SK-N-SH treated with all-trans-retinoic acid at 6 μM for 48 hours (cell line): ENCODE data around the gene UBXN10.

Experiments used
- ATAC-seq: fragments of 200-7000 bp; cut with Tn5 transposase; 3 replicates; pipeline ENCODE4 v1.9.1; 2020; ENCODE audit warnings: mild to moderate bottlenecking, moderate library complexity
- ARNTL ChIP-seq: fragments of 450-650 bp; formaldehyde crosslinking; IDR thresholded peaks from 2 replicates; pipeline ENCODE4 v1.5.0; 2020; ENCODE audit warnings: low read depth, mild to moderate bottlenecking, moderate library complexity, borderline replicate concordance
- BACH2 ChIP-seq: fragments of 250-450 bp; sonication (Bioruptor Pico); IDR thresholded peaks from 2 replicates; pipeline ENCODE4 v1.9.0; 2021; ENCODE audit warnings: mild to moderate bottlenecking, borderline replicate concordance
- CSDC2 ChIP-seq: fragments of 250-450 bp; sonication (Bioruptor Pico); IDR thresholded peaks from 2 replicates; pipeline ENCODE4 v1.5.0; 2020; ENCODE audit warnings: mild to moderate bottlenecking, moderate library complexity
- ESRRG ChIP-seq: fragments of 250-450 bp; sonication (Bioruptor Pico); IDR thresholded peaks from 2 replicates; pipeline ENCODE4 v1.6.1; 2021; ENCODE audit warnings: mild to moderate bottlenecking
- ISL1 ChIP-seq: fragments of 250-450 bp; sonication (Bioruptor Pico); IDR thresholded peaks from 2 replicates; pipeline ENCODE4 v2.1.2; 2022; ENCODE audit warnings: mild to moderate bottlenecking, moderate library complexity
- PPARA ChIP-seq: fragments of 250-450 bp; sonication (Bioruptor Pico); IDR thresholded peaks from 2 replicates; pipeline ENCODE4 v1.5.0; 2020; ENCODE audit warnings: mild to moderate bottlenecking, borderline replicate concordance
- RARB ChIP-seq: fragments of 250-450 bp; sonication (Bioruptor Pico); IDR thresholded peaks from 2 replicates; pipeline ENCODE4 v1.8.0; 2021; ENCODE audit warnings: mild to moderate bottlenecking, moderate library complexity
- TCF4 ChIP-seq: fragments of 250-450 bp; sonication (Bioruptor Pico); IDR thresholded peaks from 2 replicates; pipeline ENCODE4 v1.8.0; 2021; ENCODE audit warnings: mild to moderate bottlenecking, moderate library complexity, borderline replicate concordance
- TOX ChIP-seq: fragments of 250-450 bp; sonication (Bioruptor Pico); IDR thresholded peaks from 2 replicates; pipeline ENCODE4 v1.8.0; 2021; ENCODE audit warnings: mild to moderate bottlenecking, moderate library complexity, borderline replicate concordance
- ZC3H10 ChIP-seq: fragments of 250-450 bp; sonication (Bioruptor Pico); IDR thresholded peaks from 2 replicates; pipeline ENCODE4 v1.5.1; 2021; ENCODE audit warnings: mild to moderate bottlenecking, moderate library complexity
- ZFP3 ChIP-seq: fragments of 250-450 bp; sonication (Bioruptor Pico); IDR thresholded peaks from 2 replicates; pipeline ENCODE4 v1.5.0; 2020; ENCODE audit warnings: mild to moderate bottlenecking, moderate library complexity
- ZFP30 ChIP-seq: fragments of 450-650 bp; formaldehyde crosslinking; IDR thresholded peaks from 2 replicates; pipeline ENCODE4 v1.5.0; 2022; ENCODE audit warnings: mild to moderate bottlenecking, moderate library complexity
- ZNF565 ChIP-seq: fragments of 450-650 bp; formaldehyde crosslinking; conservative IDR thresholded peaks from 2 replicates; pipeline ENCODE4 v1.5.0; 2020; ENCODE audit warnings: low read depth, mild to moderate bottlenecking, moderate library complexity
- ZNF8 ChIP-seq: fragments of 450-650 bp; formaldehyde crosslinking; IDR thresholded peaks from 2 replicates; pipeline ENCODE4 v1.5.0; 2020; ENCODE audit warnings: mild to moderate bottlenecking, moderate library complexity
- TF ChIP-seq, protein P1 (sequence below): fragments of 250-450 bp; sonication (Bioruptor Pico); IDR thresholded peaks from 2 replicates; pipeline ENCODE4 v1.8.0; 2020; ENCODE audit warnings: mild to moderate bottlenecking, moderate library complexity, borderline replicate concordance
- TF ChIP-seq, protein P2 (sequence below): fragments of 250-450 bp; sonication (Bioruptor Pico); IDR thresholded peaks from 2 replicates; pipeline ENCODE4 v1.8.0; 2021; ENCODE audit warnings: low read depth, mild to moderate bottlenecking, moderate library complexity, borderline replicate concordance
- TF ChIP-seq, protein P3 (sequence below): fragments of 250-450 bp; sonication (Bioruptor Pico); IDR thresholded peaks from 2 replicates; pipeline ENCODE4 v1.5.0; 2020; ENCODE audit warnings: mild to moderate bottlenecking, moderate library complexity

The UBXN10 gene

DNA sequence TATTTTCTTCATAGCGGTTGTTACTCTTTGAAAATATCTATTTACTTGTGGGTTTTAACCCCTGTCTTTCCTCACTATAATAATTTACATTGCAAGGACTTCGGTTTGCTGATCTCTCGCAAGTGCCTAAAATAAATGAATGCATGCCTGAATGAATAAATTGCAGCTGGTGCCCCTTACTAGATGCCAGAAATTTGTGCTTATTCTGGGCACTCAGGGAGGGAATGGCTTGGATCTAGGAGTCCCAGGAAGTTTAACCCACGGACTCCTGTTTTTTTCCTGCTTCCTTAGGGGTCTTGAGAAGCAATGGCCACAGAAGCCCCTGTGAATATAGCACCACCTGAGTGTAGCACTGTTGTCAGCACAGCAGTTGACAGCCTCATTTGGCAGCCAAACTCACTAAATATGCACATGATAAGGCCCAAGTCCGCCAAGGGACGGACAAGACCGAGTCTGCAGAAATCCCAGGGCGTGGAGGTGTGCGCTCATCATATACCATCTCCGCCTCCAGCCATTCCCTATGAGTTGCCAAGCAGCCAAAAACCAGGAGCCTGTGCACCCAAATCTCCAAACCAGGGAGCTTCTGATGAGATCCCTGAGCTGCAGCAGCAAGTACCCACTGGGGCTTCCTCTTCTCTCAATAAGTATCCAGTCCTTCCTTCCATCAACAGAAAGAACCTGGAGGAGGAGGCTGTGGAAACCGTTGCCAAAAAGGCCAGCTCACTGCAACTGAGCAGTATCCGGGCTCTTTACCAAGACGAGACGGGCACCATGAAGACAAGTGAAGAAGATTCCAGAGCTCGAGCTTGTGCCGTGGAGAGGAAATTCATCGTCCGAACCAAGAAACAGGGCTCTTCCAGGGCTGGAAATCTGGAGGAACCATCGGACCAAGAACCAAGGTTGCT is 4.6 kb downstream of the UBXN10 start:
- TF ChIP-seq TCF4 (CRISPR knock-in tag) (no peak), ARNTL (no peak), ZNF565 (CRISPR knock-in tag) (no peak), CSDC2 (CRISPR knock-in tag) (no peak), RARB (CRISPR knock-in tag) (no peak), ISL1 (CRISPR knock-in tag) (no peak)
- TF ChIP-seq, all 23 proteins: peak for 0
- ATAC-seq: no peak

DNA sequence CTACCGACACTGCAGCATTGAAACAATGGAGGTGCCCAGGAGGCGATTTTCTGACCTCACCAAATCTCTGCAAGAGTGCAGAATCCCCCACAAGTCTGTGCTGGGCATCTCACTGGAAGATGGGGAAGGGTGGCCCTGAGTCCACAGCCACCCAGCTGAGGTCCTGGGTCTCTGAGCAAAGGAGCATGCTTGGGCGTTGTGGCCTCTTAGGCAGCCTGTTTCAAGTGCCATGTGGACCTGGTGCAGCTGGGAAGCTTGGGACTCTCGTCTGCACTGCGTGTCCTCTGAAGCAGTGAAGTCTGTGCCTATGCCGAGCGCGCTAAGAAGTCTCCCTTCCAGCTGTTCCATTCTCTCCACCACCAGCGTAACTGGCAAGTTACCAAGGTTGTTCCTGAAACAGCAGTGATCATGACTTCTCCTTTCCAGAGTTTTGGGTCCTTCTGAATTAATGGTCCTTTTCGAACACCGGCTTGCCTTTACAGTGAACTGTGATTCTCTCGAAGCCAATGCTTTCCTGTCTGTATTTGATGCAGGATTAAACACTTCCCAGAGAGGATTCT is 5.5 kb downstream of the UBXN10 start:
- no peak for ATAC-seq
- no peak for TF ChIP-seq BACH2
- TF ChIP-seq ZFP3: no peak

DNA sequence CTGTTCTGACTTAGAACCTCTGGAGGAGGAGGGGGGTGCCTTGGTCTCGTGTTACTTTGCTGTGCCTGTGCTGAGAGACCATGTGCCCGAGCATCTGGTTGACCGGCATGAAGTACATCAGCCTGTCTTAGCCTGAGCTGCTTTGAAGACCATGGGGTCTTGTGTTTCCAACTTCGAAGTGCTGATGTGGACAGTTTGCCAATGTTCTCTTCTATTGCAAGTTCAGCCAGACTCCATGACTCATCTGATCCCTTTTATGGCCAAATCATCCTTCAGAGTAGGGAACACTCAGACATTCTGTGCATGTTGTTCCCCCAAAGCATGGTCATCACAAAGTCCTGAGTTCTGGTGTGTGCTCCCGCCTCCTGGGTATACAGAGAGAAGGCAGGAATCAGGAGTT is 6.5 kb downstream of the UBXN10 start:
- no peak for ATAC-seq
- no peak for TF ChIP-seq ZC3H10
- no peak for TF ChIP-seq ISL1 (CRISPR knock-in tag)
- no peak for TF ChIP-seq ZFP3
- no peak for TF ChIP-seq ZNF8
- TF ChIP-seq, protein P1, sequence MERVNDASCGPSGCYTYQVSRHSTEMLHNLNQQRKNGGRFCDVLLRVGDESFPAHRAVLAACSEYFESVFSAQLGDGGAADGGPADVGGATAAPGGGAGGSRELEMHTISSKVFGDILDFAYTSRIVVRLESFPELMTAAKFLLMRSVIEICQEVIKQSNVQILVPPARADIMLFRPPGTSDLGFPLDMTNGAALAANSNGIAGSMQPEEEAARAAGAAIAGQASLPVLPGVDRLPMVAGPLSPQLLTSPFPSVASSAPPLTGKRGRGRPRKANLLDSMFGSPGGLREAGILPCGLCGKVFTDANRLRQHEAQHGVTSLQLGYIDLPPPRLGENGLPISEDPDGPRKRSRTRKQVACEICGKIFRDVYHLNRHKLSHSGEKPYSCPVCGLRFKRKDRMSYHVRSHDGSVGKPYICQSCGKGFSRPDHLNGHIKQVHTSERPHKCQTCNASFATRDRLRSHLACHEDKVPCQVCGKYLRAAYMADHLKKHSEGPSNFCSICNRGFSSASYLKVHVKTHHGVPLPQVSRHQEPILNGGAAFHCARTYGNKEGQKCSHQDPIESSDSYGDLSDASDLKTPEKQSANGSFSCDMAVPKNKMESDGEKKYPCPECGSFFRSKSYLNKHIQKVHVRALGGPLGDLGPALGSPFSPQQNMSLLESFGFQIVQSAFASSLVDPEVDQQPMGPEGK: no peak
- TF ChIP-seq, protein P2, sequence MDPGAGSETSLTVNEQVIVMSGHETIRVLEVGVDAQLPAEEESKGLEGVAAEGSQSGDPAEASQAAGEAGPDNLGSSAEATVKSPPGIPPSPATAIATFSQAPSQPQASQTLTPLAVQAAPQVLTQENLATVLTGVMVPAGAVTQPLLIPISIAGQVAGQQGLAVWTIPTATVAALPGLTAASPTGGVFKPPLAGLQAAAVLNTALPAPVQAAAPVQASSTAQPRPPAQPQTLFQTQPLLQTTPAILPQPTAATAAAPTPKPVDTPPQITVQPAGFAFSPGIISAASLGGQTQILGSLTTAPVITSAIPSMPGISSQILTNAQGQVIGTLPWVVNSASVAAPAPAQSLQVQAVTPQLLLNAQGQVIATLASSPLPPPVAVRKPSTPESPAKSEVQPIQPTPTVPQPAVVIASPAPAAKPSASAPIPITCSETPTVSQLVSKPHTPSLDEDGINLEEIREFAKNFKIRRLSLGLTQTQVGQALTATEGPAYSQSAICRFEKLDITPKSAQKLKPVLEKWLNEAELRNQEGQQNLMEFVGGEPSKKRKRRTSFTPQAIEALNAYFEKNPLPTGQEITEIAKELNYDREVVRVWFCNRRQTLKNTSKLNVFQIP (CRISPR knock-in tag): no peak
- no peak for TF ChIP-seq ZFP30 (CRISPR knock-in tag)
- TF ChIP-seq ARNTL: no peak
- no peak for TF ChIP-seq PPARA (CRISPR knock-in tag)
- TF ChIP-seq, protein P3, sequence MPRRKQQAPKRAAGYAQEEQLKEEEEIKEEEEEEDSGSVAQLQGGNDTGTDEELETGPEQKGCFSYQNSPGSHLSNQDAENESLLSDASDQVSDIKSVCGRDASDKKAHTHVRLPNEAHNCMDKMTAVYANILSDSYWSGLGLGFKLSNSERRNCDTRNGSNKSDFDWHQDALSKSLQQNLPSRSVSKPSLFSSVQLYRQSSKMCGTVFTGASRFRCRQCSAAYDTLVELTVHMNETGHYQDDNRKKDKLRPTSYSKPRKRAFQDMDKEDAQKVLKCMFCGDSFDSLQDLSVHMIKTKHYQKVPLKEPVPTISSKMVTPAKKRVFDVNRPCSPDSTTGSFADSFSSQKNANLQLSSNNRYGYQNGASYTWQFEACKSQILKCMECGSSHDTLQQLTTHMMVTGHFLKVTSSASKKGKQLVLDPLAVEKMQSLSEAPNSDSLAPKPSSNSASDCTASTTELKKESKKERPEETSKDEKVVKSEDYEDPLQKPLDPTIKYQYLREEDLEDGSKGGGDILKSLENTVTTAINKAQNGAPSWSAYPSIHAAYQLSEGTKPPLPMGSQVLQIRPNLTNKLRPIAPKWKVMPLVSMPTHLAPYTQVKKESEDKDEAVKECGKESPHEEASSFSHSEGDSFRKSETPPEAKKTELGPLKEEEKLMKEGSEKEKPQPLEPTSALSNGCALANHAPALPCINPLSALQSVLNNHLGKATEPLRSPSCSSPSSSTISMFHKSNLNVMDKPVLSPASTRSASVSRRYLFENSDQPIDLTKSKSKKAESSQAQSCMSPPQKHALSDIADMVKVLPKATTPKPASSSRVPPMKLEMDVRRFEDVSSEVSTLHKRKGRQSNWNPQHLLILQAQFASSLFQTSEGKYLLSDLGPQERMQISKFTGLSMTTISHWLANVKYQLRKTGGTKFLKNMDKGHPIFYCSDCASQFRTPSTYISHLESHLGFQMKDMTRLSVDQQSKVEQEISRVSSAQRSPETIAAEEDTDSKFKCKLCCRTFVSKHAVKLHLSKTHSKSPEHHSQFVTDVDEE (CRISPR knock-in tag): no peak
- no peak for TF ChIP-seq ESRRG (CRISPR knock-in tag)
- no peak for TF ChIP-seq TOX (CRISPR knock-in tag)
- no peak for TF ChIP-seq TCF4 (CRISPR knock-in tag)
- TF ChIP-seq BACH2: no peak

DNA sequence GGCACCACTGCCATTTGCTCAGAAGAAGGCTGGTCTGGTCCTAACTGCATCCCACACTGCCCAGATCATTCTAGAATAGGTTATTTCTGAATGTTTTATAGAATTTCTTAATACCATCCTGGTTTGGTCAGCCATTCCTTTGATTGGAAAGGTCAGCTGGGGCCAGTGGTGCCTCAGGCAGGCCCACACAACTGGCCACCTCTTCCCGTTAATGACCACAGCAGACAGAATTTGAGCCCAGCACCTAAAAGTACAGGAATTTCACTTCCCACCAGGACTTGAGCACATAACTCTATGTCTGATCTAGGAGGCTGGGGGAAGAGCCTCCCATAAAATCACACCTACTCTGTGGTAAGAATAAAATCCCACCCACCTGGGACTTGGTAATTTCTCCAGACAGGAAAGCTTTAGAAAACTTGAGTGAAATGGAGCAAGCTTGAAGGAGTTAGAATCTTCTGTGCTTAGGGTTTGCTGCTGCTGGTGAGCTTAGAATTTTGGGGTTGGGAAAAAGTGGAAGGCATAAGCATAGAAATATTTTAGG is 7.0 kb downstream of the UBXN10 start:
- ATAC-seq: no peak
- no peak for TF ChIP-seq TCF4 (CRISPR knock-in tag)
- TF ChIP-seq, all 23 proteins: peak for 0

DNA sequence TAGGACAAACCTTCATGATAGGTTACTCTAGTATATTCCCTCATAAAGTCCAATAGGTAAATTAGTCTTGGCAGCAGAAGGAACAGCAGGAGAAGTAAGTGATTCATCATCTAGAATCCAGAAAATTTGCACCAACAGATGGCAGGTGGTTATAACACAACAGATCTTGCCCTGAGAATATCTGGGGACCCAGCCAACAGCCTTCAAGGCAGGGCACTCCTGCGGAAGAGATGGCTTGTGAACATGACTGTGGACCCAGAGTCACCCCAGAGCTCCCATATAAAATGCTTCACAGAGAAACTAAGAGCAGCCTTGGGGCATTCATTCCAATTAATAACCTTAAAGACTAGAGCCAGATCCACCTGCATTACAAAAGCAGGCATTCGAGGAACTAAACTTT is 8.3 kb downstream of the UBXN10 start:
- TF ChIP-seq, protein P1: no peak
- TF ChIP-seq, all 23 proteins: peak for 0
- no peak for ATAC-seq
